Urothelium cell line (cell line): ENCODE measurements around the gene KIF26A.

ENCODE experiments used
- DNase-seq: peaks from one replicate; pipeline ENCODE4 v3.0.0; 2011; ENCODE audit warnings: low spot score, mixed read lengths
- FAIRE-seq: peaks from 2 replicates; lab custom pipeline; 2011; peaks lifted over from hg19 to GRCh38; lab: Jason Lieb, UNC

KIF26A gene

DNA sequence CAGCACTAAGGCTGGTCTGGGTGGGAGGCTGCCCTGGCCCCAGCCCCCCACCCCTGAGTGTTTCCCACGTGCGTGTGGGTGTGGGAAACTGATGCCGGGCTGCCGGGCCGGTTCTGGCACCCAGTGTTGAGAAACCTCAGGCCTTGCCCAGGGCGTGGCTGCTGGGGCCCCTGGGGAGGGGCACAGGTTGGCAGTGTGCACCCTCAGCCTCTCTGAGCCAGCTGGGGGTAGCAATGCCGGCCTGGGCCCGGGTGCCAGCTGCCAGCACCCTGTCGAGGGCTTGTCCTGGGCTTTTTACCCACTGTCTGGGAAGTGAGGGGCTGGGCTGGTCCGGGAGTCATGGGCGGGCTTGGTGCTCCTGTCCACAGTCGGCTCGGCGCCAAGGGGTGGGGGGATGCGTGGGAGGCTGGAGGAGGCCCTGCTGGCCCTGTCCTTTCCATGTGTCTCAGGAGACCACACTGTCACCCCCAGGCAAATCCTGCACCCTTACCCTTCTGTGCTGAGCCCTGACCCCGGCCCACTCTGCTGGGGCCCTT is 37.2 kb upstream of the KIF26A start:
- FAIRE-seq (no peak), DNase-seq (no peak)

DNA sequence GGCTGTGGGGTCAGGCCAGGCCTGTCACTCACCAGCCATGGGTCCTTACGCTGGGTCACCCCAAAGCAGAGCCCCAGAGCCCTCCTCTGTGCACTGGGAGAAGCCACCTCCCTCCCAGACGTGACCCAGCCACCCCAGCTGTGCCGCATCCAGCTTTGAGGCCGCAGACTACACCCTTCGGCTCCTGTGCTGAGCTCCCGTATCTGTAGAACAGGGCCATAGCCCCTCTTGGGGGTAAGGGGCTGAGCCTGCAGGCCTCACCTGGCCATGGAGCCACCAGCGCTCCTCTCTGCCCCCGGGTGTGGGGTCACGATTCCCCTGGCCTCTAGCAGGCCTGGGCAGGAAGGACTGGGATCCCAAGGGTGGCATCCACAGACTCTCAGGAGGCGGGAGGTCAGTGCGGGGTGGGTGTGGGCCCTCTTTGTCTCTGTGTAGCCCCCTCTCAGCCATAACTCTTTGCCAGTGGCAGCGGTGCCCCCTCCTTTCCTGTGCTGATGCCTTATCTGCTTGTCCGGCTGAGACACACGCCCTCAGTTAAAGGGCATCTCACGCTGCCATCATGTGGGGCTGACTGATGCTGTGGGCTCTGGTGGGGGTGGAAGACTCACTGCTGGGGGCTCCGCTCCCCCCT is 36.6 kb upstream of the KIF26A start:
- FAIRE-seq: no peak

DNA sequence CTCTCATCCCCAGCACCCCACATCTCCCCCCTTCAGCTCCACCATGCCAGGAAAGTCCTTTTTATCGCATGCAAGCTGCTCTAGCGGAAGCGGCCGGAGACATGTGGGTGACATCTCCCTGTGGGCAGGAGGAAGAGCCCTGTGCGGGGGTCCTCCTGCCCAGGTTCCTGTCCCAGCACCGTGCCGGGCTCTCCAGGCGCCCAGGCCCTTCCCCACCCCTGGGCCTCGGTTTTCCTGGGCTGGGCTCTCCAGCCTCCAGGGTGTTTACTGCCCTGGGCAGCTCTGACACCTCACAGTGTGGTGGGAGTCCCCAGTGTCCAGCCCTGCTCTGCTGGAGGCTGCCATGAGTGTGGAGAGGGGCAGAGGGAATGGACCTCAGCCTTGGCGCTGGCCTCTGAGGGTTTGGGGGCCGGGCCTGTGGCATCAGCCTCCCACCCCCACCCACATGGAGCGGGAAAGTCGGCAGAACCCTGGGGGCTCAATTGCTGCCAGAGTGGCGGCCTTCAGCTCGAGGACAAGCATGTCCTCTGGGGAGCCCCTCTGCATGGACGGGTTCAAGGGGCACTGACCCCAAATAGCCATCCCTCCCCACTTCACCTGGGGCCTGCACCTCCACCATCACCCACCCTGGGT is 36.0 kb upstream of the KIF26A start:
- no peak for FAIRE-seq

More for the DNA sequence above, 36.6 kb upstream of the KIF26A start:
- DNase-seq: no peak

DNA sequence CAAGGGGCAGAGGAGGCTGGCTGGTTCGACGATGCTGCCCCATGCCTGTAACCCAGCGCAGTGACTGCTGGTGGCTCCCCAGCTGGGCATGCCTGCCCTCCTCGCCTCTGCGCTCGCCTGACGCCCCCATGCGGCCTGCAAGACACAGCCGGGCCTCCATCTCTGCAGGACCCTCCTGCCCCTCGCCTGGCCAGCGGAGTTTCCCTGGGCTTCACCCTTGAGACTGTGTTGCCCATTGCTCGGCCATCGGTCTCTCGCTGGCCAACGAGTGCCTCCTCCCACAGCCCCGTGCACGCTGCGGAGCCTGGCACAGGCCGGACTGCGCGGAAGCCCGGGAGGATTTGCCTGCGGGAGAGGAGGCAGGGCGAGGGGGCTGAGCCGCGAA is 35.3 kb upstream of the KIF26A start:
- FAIRE-seq (no peak), DNase-seq (no peak)

More for the DNA sequence above, 36.0 kb upstream of the KIF26A start:
- no peak for DNase-seq

DNA sequence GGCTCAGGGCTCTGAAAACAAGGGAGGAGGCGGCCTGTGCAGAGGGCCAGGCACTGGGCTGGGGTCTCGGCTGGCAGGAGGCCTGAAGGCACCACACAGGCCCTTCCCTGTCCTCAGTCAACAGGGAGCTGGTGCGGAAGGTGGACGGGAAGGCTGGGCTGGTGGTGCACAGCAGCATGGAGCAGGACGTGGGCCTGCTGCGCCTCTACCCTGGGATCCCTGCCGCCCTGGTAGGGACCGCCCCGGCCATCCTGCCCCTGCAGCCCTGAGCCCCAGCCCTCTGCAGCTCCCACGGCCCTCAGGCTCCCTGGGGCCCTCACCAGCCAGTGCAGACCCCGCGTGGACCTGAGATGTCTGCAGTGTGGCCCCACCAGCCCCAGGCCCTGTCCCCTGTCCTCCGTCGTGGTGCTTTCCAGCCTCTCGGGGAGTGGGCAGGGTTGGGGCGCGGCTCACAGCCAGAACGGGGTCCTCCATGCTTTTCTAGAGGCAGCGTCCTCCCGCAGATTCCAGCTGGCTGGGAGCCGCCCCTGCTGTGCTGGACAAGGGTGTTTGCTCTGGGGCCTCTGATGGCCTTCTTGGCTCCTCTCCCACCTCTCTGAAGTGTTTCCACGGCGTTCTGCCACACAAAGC is 34.8 kb upstream of the KIF26A start:
- no peak for DNase-seq
- FAIRE-seq: no peak

DNA sequence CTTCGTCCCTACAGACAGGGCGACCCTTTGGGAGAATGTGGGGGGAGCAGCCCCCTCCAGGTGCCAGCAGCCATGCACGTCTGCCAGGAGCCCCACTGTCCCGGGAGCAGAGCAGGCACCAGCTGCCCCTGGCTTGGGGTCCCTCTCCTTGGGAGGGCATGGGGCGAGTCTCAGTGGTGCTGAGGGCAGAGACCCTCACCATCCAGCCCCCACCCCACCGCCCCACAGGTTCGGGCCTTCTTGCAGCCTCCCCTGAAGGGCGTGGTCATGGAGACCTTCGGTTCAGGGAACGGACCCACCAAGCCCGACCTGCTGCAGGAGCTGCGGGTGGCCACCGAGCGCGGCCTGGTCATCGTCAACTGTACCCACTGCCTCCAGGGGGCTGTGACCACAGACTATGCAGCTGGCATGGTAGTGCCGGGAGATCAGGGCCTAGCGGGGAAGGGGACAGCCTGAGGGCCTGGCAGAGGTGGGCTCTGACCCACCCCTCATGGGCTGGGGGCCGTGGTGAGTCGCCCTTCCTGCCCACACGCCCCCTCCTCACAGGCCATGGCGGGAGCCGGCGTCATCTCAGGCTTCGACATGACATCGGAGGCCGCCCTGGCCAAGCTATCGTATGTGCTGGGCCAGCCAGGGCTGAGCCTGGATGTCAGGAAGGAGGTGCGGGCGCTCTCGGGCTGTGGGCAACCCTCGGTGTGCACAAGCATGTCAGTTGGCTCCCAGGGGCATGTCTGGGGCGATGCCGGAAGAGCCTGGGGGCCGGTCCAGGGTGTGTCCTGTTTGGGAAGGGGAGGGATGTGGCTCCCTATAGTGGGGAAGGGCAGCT is 34.1 kb upstream of the KIF26A start:
- DNase-seq (no peak), FAIRE-seq (no peak)

DNA sequence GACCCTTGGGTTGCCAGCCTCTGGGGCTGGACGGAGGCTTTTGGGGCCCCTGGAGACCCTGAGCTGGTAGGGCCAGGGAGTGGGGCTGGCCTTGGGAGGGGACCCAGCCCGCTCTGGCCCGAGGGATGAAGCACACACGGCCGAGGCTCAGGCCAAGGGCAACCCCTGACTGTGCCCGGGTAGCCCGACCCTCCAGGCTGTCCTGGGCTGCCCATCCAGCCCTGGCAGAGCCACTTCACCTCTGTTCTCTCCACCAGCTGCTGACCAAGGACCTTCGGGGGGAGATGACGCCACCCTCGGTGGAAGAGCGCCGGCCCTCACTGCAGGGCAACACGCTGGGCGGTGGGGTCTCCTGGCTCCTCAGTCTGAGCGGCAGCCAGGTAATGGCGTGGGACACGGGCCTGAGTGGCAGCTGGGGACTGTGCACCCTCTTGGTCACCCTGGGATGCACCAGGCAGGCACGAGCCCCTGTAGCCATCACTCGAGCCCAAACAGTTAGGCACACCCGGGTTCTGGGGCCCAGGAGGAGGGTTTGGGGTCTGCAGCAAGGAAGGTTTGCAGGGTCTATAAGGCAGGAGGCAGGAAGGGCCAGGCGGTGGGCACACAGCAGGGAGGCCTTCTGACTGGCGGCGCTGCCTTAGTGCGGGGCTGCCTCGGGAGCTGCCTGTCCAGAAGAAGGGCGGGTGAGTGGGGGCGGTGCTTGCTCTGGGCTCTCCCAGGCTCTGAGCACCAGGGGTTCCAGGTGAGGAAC is 33.1 kb upstream of the KIF26A start:
- no peak for DNase-seq
- FAIRE-seq: no peak

DNA sequence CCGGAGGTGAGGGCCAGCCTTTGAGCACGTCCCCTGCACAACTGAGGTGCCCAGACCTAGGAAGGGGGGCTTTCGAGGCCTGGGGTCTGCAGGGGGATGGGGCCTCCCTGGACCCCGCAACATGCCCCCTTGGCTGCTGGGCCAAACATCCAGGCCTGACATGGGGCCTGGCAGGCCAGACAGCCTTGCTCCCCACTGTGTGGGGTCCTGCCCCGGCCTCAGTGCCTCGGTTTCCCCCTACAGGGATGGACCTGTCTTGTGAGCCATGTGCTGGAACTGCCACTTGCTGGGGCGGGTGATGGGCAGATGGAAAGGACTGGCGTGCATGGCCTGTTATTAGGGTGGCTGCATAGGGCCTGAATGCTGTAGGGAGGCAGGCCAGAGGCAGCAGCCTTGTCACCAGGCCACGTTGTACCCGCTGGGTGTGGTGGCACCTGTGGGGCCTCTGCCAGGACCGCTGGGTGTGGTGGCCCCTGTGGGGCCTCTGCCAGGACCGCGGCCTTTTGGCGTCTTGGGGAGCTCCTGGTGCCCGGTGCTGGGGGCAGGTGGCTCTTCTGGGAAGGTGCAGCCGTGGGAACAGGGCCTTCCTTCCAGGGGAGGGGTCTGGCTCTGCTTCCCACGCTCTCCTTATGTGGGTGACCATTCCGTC is 32.4 kb upstream of the KIF26A start:
- no peak for FAIRE-seq
- no peak for DNase-seq

DNA sequence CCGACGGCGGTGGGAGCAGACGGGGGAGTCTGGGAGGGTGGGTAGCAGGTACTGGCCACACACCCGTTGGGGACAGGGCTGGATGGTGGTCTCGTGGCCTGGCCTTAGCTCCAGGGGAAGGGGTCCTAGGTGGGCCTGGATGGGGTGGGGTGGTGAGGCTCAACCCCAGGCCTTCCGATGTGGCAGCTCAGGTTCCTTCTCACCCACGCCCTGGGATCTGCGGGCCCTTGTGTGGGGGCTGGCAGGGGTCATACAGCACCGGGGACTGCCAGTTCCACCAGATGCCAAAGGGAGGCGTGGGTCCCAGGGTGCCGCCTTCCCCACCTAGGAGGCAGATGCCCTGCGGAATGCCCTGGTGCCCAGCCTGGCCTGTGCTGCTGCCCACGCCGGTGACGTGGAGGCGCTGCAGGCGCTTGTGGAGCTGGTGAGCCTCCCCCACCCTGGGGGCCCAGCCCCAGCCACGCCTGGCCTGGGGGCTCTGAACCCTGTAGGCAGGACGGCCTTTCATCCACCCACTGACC is 31.9 kb upstream of the KIF26A start:
- FAIRE-seq (no peak), DNase-seq (no peak)

DNA sequence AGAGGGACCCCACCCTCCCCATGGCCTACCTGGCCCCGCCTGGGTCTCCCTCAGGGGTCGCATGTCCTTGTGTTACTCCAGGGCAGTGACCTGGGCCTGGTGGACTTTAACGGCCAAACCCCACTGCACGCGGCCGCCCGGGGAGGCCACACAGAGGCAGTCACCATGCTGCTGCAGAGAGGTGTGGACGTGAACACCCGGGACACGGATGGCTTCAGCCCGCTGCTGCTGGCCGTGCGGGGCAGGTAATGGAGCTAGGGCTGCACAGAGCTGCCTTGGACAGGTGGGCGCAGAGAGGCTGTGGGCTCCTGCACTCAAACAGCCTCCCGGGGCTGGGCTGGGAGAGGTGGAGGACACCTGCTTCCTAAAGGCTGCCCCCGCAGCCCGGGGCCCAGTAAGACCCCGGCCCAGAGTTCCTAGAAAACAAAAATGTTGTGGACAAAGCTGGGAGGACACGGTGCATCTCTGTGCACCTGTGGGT is 31.2 kb upstream of the KIF26A start:
- no peak for DNase-seq
- no peak for FAIRE-seq

DNA sequence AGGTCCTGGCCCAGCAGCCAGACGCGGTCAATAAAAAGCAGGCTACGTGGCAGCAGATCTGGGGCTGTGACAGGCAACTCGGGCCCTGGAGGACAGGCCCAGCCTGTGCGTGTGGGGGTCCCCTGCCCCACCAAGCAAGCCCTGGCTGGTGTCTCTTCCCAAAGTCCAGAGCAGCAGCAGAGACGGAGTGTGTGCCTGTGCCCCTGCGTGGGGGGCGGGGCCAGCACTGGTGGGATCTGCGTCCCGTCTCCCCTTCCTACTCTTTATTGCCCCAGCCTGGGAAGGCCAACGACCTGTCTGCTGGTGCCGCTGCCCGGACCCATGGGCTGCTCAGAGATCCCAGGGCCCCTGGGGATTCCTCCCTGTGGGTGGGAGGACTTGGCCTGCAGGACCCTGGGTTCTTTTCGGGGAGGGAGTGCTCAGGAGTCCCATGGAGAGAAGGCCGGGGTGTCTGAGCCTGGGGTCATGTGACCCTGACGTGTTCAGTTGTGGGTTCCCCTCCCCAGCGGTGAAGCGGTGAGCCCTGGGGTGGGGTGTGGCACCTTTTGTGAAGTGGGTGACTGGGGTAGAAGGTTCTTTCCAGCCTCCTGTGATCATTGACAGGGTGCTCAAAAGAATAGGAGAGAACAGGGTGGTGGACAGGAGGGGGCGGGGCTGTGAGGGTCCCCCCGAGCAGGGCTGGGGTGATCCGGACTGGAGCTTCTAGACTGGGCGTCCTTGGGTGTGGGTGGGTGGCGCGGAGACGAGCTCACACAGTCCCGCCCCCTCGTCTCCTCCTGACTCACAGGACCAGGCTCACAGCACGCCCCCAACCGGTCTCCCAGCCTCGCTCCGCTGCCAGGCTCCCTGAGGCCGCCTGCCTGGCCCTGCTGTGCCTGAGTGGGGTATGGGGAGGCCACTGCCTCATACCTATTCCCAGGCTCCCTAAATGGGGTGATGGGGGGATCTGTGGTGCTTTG is 30.5 kb upstream of the KIF26A start:
- DNase-seq (peak; percentile 51), FAIRE-seq (no peak)

DNA sequence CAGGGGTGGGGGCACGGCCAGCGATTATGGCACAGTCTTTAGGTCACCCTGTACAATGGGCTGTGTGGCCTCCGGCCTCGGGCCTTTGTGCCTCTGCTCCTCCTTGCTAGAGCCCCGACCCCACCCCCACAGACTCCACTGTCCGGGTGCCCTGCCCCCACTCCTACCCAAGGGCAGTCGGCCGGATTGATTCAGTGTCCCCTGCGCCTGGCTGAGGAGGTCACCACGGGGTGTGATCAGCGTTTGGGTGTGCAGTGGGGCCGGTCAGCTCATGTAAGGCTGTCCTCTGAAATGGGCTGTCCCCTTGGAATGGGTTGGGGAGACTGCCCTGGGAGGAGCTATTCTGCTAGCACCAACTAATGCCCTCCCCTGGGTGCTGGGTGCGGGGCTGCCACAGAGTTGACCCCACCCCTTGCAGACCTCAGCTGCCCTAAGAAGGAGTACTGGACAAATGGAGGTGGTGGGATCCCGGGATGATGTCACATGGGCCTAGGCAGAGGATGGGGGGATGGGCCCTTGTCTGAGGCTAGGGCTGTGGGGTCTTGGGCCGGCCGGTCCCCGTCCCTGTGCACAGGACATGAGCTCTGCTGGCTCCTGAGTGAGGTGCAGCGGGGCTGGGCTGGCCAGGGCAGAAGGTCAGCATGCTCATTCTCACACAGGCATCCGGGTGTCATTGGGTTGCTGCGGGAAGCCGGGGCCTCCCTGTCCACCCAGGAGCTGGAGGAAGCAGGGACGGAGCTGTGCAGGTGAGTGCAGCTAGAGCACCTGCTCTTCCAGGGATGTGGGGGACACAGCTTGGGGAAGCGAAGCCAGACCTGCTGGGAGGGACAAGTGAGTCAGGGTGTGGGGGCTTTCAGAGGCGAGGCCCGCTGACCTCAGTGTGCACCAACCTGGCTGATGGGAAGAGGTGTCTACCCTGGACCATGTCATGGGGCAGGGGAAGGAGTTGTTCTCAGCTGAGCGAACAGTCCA is 29.5 kb upstream of the KIF26A start:
- no peak for FAIRE-seq
- no peak for DNase-seq

DNA sequence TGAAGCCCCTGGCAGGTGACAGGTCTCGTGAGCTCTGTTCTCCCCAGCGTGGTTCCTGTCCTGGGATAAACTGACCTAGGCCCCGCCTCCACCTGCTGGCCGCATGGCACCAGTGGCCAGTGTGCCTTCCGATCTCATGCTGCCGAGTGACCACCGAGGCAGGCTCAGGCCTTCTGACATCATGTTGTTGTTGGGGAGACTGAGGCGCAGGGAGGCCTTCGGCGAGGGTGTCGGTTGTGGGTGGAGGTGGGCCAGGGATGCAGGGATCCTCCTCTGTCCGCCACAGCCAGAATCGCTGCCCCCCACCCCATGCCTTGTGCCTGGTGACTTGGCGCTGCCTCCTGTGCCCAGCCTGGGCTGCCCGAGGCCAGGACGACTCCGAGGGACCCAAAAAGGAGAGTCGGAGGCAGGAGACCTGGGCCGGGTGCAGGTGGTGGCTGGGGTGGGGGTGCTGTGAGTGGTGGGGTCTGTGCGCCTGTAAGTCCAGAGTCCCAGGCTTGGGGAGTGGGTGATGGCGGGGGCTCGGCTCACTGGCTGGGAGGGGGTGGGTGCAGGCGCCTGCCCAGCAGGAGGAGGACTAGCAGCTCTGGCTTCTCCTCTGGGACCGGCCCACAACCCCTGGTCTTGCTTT is 28.5 kb upstream of the KIF26A start:
- DNase-seq: no peak
- FAIRE-seq: no peak

DNA sequence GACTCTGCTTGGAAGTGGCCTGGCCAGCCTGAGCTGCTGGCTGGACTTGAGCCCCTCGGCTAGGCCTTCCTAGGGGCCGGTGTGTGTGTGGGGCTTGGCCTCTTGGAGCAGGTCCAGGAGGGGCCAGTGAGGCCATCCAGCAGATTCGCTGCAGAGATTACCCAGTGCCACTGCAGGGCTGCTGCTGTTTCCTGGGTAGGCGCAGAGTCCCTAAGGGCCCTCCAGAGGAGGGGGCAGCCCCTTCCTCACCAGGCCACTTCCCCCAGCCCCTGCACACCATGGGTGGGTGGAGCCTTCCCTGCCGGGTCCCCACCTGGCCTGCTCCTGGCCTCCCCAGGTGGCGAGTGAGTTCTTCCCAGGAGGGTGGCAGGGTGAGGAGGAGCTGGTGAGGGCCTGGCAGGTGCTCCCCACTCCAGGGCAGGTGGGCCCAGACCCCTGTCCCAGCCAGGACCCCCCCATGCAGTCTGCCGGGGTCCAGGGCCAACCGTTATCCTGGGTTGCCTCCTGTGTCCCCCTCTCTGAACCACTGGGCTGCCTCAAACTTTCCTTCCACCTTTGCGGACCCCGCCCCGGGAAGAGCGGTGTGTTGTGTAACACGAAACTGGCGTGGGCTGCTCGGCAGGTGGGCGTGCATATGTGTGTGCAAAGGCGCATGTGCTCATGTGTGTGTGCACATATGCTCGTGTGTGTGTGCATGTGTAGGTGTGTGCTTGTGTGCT is 27.7 kb upstream of the KIF26A start:
- DNase-seq (no peak), FAIRE-seq (no peak)

DNA sequence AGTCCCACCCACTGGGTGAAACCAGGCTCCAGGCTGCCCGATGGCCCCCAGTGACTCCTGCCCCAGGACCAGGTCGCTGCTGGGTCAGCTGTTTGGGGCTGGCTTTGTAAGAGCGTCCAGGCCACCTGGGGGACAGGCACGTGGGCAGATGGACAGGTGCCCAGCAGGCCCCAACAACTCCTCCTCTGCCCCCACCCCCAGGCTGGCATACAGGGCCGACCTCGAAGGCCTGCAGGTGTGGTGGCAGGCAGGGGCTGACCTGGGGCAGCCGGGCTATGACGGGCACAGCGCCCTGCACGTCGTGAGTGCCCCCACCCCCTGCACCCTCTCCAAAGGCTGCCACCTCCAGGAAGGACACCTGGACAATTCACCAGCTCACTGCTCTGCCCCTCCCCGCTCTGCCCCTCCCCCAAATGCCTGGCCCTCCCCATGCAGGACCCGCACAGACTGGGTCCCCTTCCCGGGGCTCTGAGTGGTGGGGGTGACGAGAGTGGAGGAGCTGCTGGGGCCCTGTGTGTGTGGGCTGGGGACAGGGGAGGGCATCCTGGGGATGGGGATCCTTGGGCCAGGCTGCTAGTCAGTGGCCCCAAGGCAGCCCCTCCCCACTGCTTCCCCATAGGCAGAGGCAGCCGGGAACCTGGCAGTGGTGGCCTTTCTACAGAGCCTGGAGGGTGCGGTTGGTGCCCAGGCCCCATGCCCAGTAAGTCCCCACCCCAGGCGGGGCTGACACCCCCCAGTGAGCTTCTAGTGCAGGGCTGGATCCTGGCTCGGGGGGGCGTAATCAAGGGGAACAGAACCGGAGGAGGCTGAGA is 26.9 kb upstream of the KIF26A start:
- FAIRE-seq (no peak), DNase-seq (no peak)

DNA sequence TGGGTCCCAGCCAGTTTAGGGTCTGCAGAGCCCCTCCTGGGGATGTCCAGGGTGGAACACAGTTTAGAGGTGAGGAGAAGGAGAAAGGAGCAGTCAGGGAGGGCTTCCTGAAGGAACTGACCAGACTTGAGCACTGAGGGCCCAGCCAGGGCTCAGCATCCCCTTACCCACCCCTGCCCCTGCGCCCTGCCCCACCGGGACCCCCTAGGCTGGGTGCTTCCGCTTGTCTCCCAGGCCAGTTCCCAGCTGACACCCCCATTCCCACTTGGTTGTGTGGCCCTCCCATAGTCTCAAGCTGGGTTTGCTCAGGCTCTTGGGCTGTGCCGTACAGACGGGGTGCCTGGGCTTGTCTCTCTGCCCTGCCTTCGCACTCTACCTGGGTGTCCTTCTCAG is 26.3 kb upstream of the KIF26A start:
- DNase-seq: no peak
- no peak for FAIRE-seq
